Fibroblast of lung (primary cell): ENCODE data around the gene CTNNA1. TPM values are rescaled to one million over a fixed set of nuclear protein-coding genes. Genes with fewer than 3 reads are reported as not detected.

Experiments
- DNase-seq, 2 donors: peaks; one replicate each; pipeline versions ENCODE4 v3.0.0 to v3.0.0-alpha.2; 2010; ENCODE audit warnings: low read depth in 2 of 2
- H2AFZ ChIP-seq: 2 replicates; pipeline ENCODE4 v1.5.1; 2012; ENCODE audit warnings: low read length, control low read depth, inconsistent platforms
- H3K27ac ChIP-seq: 2 replicates; pipeline ENCODE4 v1.5.1; 2011; ENCODE audit warnings: low read length, control low read depth; ENCODE audit not compliant: insufficient read depth
- H3K27me3 ChIP-seq: 2 replicates; pipeline ENCODE4 v1.5.1; 2011; ENCODE audit warnings: mild to moderate bottlenecking, low read length; ENCODE audit not compliant: control insufficient read depth, insufficient read depth
- H3K36me3 ChIP-seq: 2 replicates; pipeline ENCODE4 v1.5.1; 2011; ENCODE audit warnings: low read length; ENCODE audit not compliant: control insufficient read depth, insufficient read depth
- H3K4me1 ChIP-seq: 2 replicates; pipeline ENCODE4 v1.5.1; 2011; ENCODE audit warnings: low read length; ENCODE audit not compliant: control insufficient read depth, insufficient read depth; ENCODE audit errors: extremely low read depth
- H3K4me2 ChIP-seq: 2 replicates; pipeline ENCODE4 v1.5.1; 2011; ENCODE audit warnings: low read length, control low read depth; ENCODE audit not compliant: insufficient read depth; ENCODE audit errors: extremely low read depth
- H3K4me3 ChIP-seq, 4 experiments: fragments of 200-600 bp in 1 of 4; sonication (generic) in 1 of 4; replicated peaks in 1 of 4; 2 replicates each; pipeline ENCODE4 v1.5.1; 2011 to 2016; ENCODE audit warnings: low read length in 4 of 4, low read depth in 3 of 4, mild to moderate bottlenecking in 3 of 4, control low read depth in 2 of 4, inconsistent platforms in 1 of 4, mixed read lengths in 1 of 4; ENCODE audit not compliant: insufficient read depth in 1 of 4; ENCODE audit errors: control extremely low read depth in 1 of 4
- H3K79me2 ChIP-seq: 2 replicates; pipeline ENCODE4 v1.5.1; 2012; ENCODE audit warnings: mild to moderate bottlenecking, low read length, inconsistent platforms; ENCODE audit not compliant: control insufficient read depth, insufficient read depth
- H3K9ac ChIP-seq: 2 replicates; pipeline ENCODE4 v1.5.1; 2011; ENCODE audit warnings: mild to moderate bottlenecking, low read length, control low read depth; ENCODE audit not compliant: insufficient read depth
- H3K9me3 ChIP-seq: 2 replicates; pipeline ENCODE4 v1.5.1; 2012; ENCODE audit warnings: low read depth, low read length; ENCODE audit not compliant: control insufficient read depth, insufficient read depth
- H4K20me1 ChIP-seq: 2 replicates; pipeline ENCODE4 v1.5.1; 2011; ENCODE audit warnings: low read length; ENCODE audit not compliant: control insufficient read depth, insufficient read depth; ENCODE audit errors: extremely low read depth
- CTCF ChIP-seq, 2 donors: IDR thresholded peaks in 1 of 2; conservative IDR thresholded peaks in 1 of 2; 1 replicate in 1 of 2; 2 replicates in 1 of 2; pipeline ENCODE4 v1.5.1; 2011 to 2012; ENCODE audit warnings: low read length in 2 of 2, control low read depth in 1 of 2, inconsistent platforms in 1 of 2, low read depth in 1 of 2, mild to moderate bottlenecking in 1 of 2
- EZH2 ChIP-seq: IDR thresholded peaks from 2 replicates; pipeline ENCODE4 v1.5.1; 2012; ENCODE audit warnings: low read length, control low read depth, mild to moderate bottlenecking; ENCODE audit errors: missing control alignments
- polyA plus RNA-seq, 2 donors: library from polyadenylated mRNA; depleted of rRNA in 1 of 2; stranded (reverse) in 1 of 2; unstranded in 1 of 2; fragments of >200 nt; gene quantifications; 2 replicates each; pipeline ENCODE4 v1.2.1, GENCODE V29; 2011 to 2012; ENCODE audit warnings: missing spikeins in 1 of 2
- total RNA-seq: library from RNA; depleted of rRNA; stranded (reverse); fragments of >200 nt; gene quantifications from 2 replicates; pipeline ENCODE4 v1.2.1, GENCODE V29; 2014

The CTNNA1 gene
- total and polyA plus RNA-seq, 2 donors (not counting 1 experiment from before 2014, with no cell fraction given) = 181 to 557 TPM

DNA sequence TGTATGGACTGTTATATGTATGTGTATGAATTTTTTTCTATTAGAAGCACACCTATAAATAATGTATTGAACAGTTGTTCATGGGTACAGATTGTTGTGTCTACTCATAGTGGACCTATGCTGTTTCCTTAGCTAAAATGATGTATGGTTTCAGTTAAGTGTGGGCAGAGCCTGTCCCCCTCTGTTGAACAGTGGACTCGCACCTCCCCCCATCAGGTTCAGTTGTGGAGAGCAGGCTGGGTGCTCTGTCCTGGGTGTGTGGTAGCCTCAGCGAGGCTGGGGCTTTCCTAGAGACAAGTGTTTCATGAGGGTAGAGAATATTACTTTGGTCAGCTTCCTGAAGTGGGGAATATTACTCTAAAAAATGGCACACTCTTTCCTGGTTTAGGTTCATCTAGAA, 169.3 kb downstream of the CTNNA1 start:
- no peaks in the 10 kb centered on the region for H3K9me3 ChIP-seq
- H3K9ac ChIP-seq = no peak overlapping the region
- H3K27ac ChIP-seq = no peak overlapping the region
- no peak overlapping the region for H3K4me3 ChIP-seq
- no peaks in the 10 kb centered on the region for H3K79me2 ChIP-seq
- TF ChIP-seq CTCF (conservative IDR thresholded peaks at IDR 0.05 in 1 of 2, IDR thresholded peaks at IDR 0.05 in 1 of 2; ENCODE audit: low read depth in 1 of 2, low read length in 2 of 2) (no peak), EZH2 (no peak)
- no peak overlapping the region for H2AFZ ChIP-seq
- no peaks in the 10 kb centered on the region for H4K20me1 ChIP-seq
- no peak for DNase-seq
- H3K4me1 ChIP-seq = no peaks in the 10 kb centered on the region
- no peaks in the 10 kb centered on the region for H3K27me3 ChIP-seq
- peaks cover 11% of the 10 kb centered on the region for H3K36me3 ChIP-seq
- no peak overlapping the region for H3K4me2 ChIP-seq

GRCh38 chr5:138925090-138925635, 171.9 kb downstream of the CTNNA1 start:
- H3K4me3 ChIP-seq = no peak overlapping the region
- H3K27me3 ChIP-seq = no peaks in the 10 kb centered on the region
- no peak for DNase-seq
- H3K27ac ChIP-seq = no peak overlapping the region
- no peak overlapping the region for H3K9ac ChIP-seq
- H2AFZ ChIP-seq = no peak overlapping the region
- H3K36me3 ChIP-seq = peaks cover 18% of the 10 kb centered on the region
- H3K9me3 ChIP-seq = no peaks in the 10 kb centered on the region
- no peaks in the 10 kb centered on the region for H4K20me1 ChIP-seq
- H3K4me2 ChIP-seq = no peak overlapping the region
- TF ChIP-seq CTCF (conservative IDR thresholded peaks at IDR 0.05 in 1 of 2, IDR thresholded peaks at IDR 0.05 in 1 of 2; ENCODE audit: low read depth in 1 of 2, low read length in 2 of 2) = no peak
- TF ChIP-seq EZH2 = no peak
- no peaks in the 10 kb centered on the region for H3K4me1 ChIP-seq
- no peaks in the 10 kb centered on the region for H3K79me2 ChIP-seq

DNA sequence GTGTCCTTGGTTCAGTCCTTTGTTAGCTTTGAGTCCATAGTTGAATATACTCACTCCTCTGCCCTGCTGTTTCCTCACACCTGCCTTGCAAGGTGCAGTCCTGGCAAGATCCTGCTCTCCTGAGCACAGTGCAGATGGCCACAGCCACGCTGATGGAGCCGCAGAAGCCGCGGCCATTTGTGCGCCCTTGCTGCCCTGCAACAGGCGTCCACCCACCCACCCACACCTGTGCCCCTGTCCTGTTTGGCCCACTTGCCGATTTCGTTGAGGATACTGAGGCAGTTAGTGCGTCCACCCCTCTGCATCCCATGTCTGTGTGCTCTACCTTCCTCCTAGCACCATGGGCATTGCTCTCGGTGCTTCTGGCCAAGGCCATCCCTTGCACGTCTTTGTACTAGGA, 173.0 kb downstream of the CTNNA1 start:
- Histone ChIP-seq H2AFZ (no peak overlapping the region), H3K36me3 (peaks cover 26% of the 10 kb centered on the region), H3K27ac (no peak overlapping the region), H3K27me3 (no peaks in the 10 kb centered on the region), H4K20me1 (no peaks in the 10 kb centered on the region), H3K79me2 (no peaks in the 10 kb centered on the region), H3K4me3 (no peak overlapping the region), H3K9ac (no peak overlapping the region), H3K9me3 (no peaks in the 10 kb centered on the region), H3K4me2 (no peak overlapping the region), H3K4me1 (no peaks in the 10 kb centered on the region)
- no peak for DNase-seq
- TF ChIP-seq CTCF (conservative IDR thresholded peaks at IDR 0.05 in 1 of 2, IDR thresholded peaks at IDR 0.05 in 1 of 2; ENCODE audit: low read depth in 1 of 2, low read length in 2 of 2) (no peak), EZH2 (no peak)
